GM10266 (cell line): ENCODE data around the gene ARL11.

ENCODE experiments used
- DNase-seq: peaks from one replicate; pipeline ENCODE4 v3.0.0; 2012; ENCODE audit errors: extremely low spot score
- CTCF ChIP-seq: IDR thresholded peaks from 2 replicates; pipeline ENCODE4 v1.5.1; 2012; ENCODE audit warnings: mild to moderate bottlenecking, low read depth; ENCODE audit not compliant: control insufficient read depth, insufficient read depth; ENCODE audit errors: missing control alignments

Gene ARL11

GRCh38 chr13:49669735-49670309 lies 41.5 kb downstream of the ARL11 start:
- peak; percentile 41 for DNase-seq
- peak; percentile 66 for TF ChIP-seq CTCF

- DNase-seq, result no peak
Observed at GRCh38 chr13:49670828-49671227, 42.5 kb downstream of the ARL11 start.

GRCh38 chr13:49676581-49677298 lies 48.4 kb downstream of the ARL11 start:
- TF ChIP-seq CTCF, result no peak
- no peak for DNase-seq

More at GRCh38 chr13:49670828-49671227, 42.5 kb downstream of the ARL11 start:
- TF ChIP-seq CTCF, result no peak

- no peak for TF ChIP-seq CTCF
- DNase-seq, result no peak
Observed at GRCh38 chr13:49678191-49678914, 50.0 kb downstream of the ARL11 start.

- DNase-seq, result peak; percentile 61
- TF ChIP-seq CTCF, result peak; percentile 50
Observed at GRCh38 chr13:49679246-49679645, 50.9 kb downstream of the ARL11 start.

- TF ChIP-seq CTCF, result no peak
- DNase-seq, result no peak
Observed at GRCh38 chr13:49681842-49682435, 53.6 kb downstream of the ARL11 start.
